Osteoblast (primary cell): Measurements from ENCODE around the gene TMEM132A. TPM values are rescaled to one million over a fixed set of nuclear protein-coding genes. Genes with fewer than 3 reads are reported as not detected.

Experiments used
- DNase-seq: peaks from one replicate; pipeline ENCODE4 v3.0.0; 2011; ENCODE audit warnings: low spot score, mixed read lengths; ENCODE audit not compliant: insufficient read length; ENCODE audit errors: missing footprints
- H2AFZ ChIP-seq: 2 replicates; pipeline ENCODE4 v1.6.0; 2011; ENCODE audit warnings: mild to moderate bottlenecking, low read length
- H3K27ac ChIP-seq: 2 replicates; pipeline ENCODE4 v1.5.1; 2011; ENCODE audit warnings: mild to moderate bottlenecking, low read depth, low read length, moderate library complexity
- H3K27me3 ChIP-seq: 2 replicates; pipeline ENCODE4 v1.6.0; 2012; ENCODE audit warnings: mild to moderate bottlenecking, control low read depth, inconsistent platforms, low read length, moderate library complexity; ENCODE audit not compliant: insufficient read depth
- H3K36me3 ChIP-seq: 2 replicates; pipeline ENCODE4 v1.5.1; 2011; ENCODE audit warnings: mild to moderate bottlenecking, low read length, control low read depth, moderate library complexity; ENCODE audit not compliant: insufficient read depth
- H3K4me1 ChIP-seq: 2 replicates; pipeline ENCODE4 v1.5.1; 2011; ENCODE audit warnings: mild to moderate bottlenecking, low read length, control low read depth, moderate library complexity; ENCODE audit not compliant: insufficient read depth
- H3K4me2 ChIP-seq: 2 replicates; pipeline ENCODE4 v1.6.0; 2011; ENCODE audit warnings: mild to moderate bottlenecking, low read length; ENCODE audit not compliant: insufficient read depth
- H3K4me3 ChIP-seq: fragments of 200-600 bp; sonication (generic); 3 replicates; pipeline ENCODE4 v1.5.1; 2012; ENCODE audit warnings: mild to moderate bottlenecking, low read length, inconsistent platforms; ENCODE audit not compliant: insufficient read depth
- H3K79me2 ChIP-seq: 2 replicates; pipeline ENCODE4 v1.6.0; 2012; ENCODE audit warnings: mild to moderate bottlenecking, low read length, control low read depth, inconsistent platforms; ENCODE audit not compliant: insufficient read depth
- H3K9me3 ChIP-seq: 2 replicates; pipeline ENCODE4 v1.5.1; 2011; ENCODE audit warnings: low read depth, low read length, control low read depth
- H4K20me1 ChIP-seq: 2 replicates; pipeline ENCODE4 v1.6.0; 2012; ENCODE audit warnings: mild to moderate bottlenecking, low read length, control low read depth; ENCODE audit not compliant: insufficient read depth
- CTCF ChIP-seq: IDR thresholded peaks from 2 replicates; pipeline ENCODE4 v1.5.1; 2011; ENCODE audit warnings: mild to moderate bottlenecking, low read depth, low read length, moderate library complexity; ENCODE audit errors: extremely low read depth
- total RNA-seq: library from RNA; depleted of rRNA; stranded (reverse); fragments of >200 nt; gene quantifications from 2 replicates; pipeline ENCODE4 v1.2.3, GENCODE V29; 2012

TMEM132A gene
- total RNA-seq, 1 donor: 19.5 TPM

DNA sequence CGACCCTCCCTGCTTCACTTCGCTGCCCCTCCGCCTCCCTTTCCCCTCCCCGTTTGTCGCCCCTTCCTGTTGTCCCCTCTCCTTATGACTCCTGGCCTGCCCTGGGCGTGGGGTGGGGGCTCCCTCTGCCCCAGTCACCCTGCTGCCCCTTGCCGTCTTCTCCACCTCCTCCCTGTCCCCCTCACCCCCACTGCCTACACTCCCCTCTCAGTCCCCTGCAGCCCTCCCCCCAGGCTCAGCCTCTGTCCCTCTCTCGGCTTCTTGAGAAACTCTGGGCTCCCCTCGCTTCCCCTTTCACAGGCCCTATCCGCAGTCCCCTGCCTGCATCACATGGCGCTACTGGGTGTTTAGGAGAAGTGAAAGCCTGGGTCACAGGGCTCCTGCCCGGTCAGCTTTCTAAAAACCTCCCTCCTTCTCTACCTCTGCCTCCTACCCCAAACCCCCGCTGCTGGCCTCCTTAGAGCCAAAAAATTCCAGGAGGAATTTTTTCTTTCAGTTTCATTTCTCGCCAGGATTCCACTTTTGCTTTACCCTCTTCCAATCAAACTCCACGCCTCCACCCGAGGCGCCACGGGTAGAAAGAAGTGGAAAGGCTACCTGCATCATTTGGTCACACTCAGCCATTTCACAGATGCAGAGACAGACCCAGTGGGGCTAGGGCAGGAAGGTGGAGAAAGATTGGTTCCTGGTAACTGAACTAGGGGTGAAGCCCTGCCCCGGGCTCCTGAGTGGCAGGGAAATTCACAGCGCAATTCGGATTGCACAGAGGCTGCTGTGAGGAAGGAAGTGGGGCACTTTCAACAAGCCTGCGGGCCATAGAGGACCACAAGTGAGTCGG, 27.9 kb downstream of the TMEM132A start, which contains the start of gene SLC15A3:
SLC15A3 (minus strand) TSS at position 273 of the 838 bp plus-strand sequence. CDS start 625 bp downstream, outside the sequence.
- TF ChIP-seq CTCF: no peak
- Histone ChIP-seq H4K20me1 (no peaks in the 10 kb centered on the region), H3K4me1 (peaks cover 8% of the 10 kb centered on the region), H3K4me2 (peak within 1 kb of the TSS; percentile 95), H3K79me2 (no peaks in the 10 kb centered on the region), H3K4me3 (peak within 1 kb of the TSS; percentile 78), H3K9me3 (no peaks in the 10 kb centered on the region), H3K27me3 (no peaks in the 10 kb centered on the region), H2AFZ (peak within 1 kb of the TSS; percentile 99), H3K27ac (peak within 1 kb of the TSS; percentile 62), H3K36me3 (no peaks in the 10 kb centered on the region)
- peak; percentile 89 for DNase-seq

GRCh38 chr11:60952742-60953170, 28.5 kb downstream of the TMEM132A start:
- Histone ChIP-seq H3K4me3 (peak overlapping the region; percentile 78), H3K27ac (peak overlapping the region; percentile 62), H3K9me3 (no peaks in the 10 kb centered on the region), H3K4me1 (peaks cover 11% of the 10 kb centered on the region), H2AFZ (peak overlapping the region; percentile 99), H3K36me3 (no peaks in the 10 kb centered on the region), H3K4me2 (peak overlapping the region; percentile 95), H3K79me2 (no peaks in the 10 kb centered on the region), H4K20me1 (no peaks in the 10 kb centered on the region), H3K27me3 (no peaks in the 10 kb centered on the region)
- TF ChIP-seq CTCF: no peak
- DNase-seq: no peak

GRCh38 chr11:60953781-60954180, 29.5 kb downstream of the TMEM132A start:
- no peak for TF ChIP-seq CTCF
- DNase-seq: no peak
- Histone ChIP-seq H3K4me1 (peaks cover 11% of the 10 kb centered on the region), H3K4me2 (no peak overlapping the region), H2AFZ (peak overlapping the region; percentile 76), H3K79me2 (no peaks in the 10 kb centered on the region), H4K20me1 (no peaks in the 10 kb centered on the region), H3K9me3 (no peaks in the 10 kb centered on the region), H3K27me3 (no peaks in the 10 kb centered on the region), H3K27ac (no peak overlapping the region), H3K4me3 (no peak overlapping the region), H3K36me3 (no peaks in the 10 kb centered on the region)

GRCh38 chr11:60954421-60954820, 30.2 kb downstream of the TMEM132A start:
- Histone ChIP-seq H3K4me2 (no peak overlapping the region), H3K79me2 (no peaks in the 10 kb centered on the region), H3K27me3 (no peaks in the 10 kb centered on the region), H3K4me1 (peaks cover 11% of the 10 kb centered on the region), H2AFZ (no peak overlapping the region), H3K4me3 (no peak overlapping the region), H4K20me1 (no peaks in the 10 kb centered on the region), H3K36me3 (no peaks in the 10 kb centered on the region), H3K9me3 (no peaks in the 10 kb centered on the region), H3K27ac (no peak overlapping the region)
- no peak for TF ChIP-seq CTCF
- no peak for DNase-seq
